Activated CD4-positive, alpha-beta T cell treated with anti-CD3 and anti-CD28 coated beads, Interleukin-2, amount 50 U/mL, for 4 hours (primary cell): Measurements from ENCODE around the gene SUGT1.

Experiments used
- DNase-seq, 2 experiments: peaks; one replicate each; pipeline ENCODE4 v3.0.0-alpha.2; 2020

Gene SUGT1

DNA sequence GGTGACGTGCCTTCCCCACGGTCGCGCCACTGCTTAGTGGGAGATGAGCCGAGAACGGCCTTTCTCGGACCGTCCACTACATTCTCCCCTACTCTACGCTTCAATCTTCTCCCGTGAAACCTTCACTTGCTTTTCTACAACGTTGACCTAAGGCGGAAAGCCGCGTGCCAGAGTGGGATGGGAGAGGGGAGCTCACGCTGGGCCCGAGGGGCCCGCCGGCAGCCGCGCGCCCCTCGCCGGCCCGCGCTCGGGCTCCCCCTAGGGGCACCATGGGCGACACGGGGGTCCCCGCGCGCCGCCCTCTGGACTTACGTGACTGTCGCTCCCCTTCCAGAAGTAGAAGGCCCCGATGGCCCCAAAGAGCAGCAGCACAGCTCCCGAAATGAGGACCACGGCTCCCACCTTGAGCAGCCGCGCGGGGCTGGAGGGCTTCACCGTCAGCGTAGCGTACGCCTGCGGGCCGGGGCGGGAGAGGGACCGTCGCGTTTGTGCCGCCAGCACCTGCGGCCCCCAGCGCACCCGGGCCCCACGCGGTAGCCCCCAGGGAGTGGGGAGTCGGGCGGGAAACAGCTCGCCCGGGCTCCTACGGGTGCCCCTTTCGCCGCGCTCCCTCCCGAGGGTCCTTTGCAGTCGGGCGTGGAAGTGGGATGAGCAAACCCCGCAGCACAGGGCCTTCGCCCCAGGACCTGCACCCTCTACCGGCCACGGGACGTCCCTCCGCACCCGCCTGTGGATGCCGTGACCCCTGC is 86.3 kb downstream of the SUGT1 start:
- no peak for DNase-seq

DNA sequence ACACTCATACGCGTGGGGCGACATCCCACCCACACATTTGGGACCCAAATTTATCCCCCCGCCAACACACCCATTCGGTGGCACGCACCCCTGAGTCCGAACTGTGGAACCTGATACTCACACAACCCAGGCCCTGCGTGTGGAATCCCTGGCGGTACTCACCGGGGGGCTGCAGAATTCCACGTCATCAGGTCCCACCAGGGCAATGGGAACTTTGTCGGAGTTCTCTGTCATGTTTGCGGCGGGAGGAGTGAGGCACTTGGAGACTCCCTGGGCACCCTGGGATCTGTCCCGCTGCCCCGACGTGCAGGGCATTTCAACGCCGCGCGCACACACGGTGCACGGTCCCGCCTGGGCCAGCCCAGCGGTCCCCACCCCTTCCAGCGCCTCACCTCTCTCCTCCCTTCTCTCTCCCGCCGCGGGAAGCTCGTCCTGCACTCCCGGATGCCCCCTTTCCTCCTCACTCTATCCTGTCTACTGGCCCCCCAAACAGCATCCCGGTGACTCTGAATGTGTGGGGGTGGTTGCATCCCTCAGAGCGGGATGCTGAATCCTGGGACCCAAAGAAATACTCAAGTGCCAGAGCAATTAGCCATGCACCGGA is 86.9 kb downstream of the SUGT1 start, which contains the start of gene CNMD:
CNMD (minus strand) TSS at position 353 of the 604 bp plus-strand sequence; CDS start at position 234, 119 bp downstream.
- no peak for DNase-seq

DNA sequence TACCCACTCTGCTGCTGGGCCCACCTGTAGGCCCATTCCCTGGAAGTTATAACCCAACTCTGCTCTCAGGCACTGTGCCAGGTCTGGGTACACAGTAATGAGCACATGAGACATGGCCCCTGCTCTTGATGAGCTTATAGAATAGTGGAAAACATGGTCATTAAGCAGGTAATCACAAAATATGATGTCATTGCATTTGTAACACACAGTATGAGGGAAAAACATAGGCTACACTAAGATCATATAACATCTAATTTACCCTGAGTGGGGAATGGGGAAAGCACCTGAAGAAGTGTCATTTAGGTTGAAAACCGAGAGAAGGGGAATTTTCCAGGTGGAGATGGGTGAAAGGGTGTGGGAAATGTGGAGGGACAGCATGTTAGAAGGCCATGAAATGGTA is 90.9 kb downstream of the SUGT1 start:
- DNase-seq, result no peak

DNA sequence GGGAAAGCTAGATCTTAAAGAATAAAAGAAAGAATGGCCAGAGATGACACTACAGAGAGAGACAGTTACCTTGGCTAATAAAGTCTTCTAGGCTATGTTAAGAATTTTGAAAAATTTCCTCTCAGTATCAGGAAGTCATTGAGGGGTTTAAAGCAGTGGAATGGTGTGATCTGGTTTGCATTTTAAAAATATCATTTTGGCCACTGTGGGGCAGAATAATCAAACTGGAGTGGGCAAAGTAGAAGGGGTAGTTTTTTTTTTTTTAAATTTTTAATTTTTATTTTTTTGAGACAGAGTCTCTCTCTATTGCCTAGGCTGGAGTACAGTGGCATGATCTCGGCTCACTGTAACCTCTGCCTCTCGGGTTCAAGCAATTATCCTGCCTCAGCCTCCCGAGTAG is 91.4 kb downstream of the SUGT1 start:
- DNase-seq, result no peak

DNA sequence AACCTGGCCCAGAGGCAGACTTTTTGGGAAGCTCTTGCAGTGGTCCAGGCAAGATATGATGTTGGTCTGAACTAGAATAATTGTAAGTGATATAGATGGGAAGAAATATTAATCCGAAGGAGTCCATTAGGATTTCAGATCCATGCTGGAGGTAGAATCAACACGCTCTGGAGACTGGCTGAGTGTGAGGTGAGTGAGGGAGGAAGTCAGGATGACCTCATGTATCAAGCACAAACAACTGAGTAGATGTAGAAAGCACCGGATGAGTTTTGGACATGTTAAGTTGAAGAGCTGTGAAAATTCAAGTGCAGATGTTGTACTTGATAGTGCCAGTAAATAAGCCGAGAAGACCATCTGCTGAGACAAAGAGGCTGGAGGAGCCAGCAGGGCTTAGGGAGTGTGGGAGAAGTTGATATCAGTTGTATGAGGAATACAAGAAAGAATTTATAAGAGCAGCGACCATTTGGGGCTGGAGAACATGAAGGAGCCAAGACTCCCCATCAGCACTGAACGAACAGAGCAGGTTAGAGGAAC is 92.3 kb downstream of the SUGT1 start:
- DNase-seq, result no peak

DNA sequence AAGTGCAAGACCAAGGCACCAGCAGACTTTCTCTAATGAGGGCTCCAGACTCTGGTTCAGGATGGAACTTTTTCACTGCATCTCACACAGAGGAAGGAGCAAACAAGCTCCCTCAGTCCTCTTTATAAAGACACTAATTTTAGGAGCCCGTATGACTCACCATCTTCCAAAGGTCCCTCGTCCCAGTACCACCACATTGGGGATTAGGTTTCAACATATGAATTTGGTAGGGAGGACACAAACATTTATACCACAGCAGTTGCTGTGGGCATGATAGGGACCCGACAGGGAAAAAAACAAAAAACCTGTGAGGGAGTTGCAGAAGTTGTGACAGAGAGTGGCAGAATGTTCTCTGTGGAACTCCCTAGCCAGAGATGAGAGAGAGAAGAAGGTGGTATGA is 93.5 kb downstream of the SUGT1 start:
- DNase-seq, result no peak

DNA sequence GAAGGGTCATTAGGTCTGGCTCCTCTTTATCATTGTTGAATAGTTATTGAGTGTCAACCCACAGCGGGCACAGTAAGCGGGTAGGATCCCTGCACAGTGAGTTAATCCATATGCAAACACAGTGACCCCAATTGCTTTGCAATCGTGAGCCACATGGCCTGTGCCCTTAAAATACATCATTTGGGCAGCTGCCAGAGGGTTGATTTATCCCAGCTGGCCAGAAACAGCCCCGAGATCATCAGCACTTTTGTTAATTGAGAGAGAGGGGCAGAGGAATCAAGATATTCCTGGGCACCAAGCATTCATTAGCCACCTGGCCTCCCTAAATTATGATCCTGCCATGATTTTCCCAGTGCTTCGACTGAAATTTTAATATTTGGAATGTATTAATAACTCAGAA is 96.8 kb downstream of the SUGT1 start:
- no peak for DNase-seq
